H9 (cell line): ENCODE data around the gene EXOSC10. TPM values are rescaled to one million over a fixed set of nuclear protein-coding genes. Genes with fewer than 3 reads are reported as not detected.

Source experiments
- DNase-seq: peaks from one replicate; pipeline ENCODE4 v3.0.0-alpha.2; 2017
- H2AFZ ChIP-seq: one replicate; pipeline ENCODE4 v1.6.1; 2013; ENCODE audit warnings: mild to moderate bottlenecking, low read length, control low read depth, moderate library complexity
- H2AK5ac ChIP-seq: 2 replicates; pipeline ENCODE4 v1.6.1; 2013; ENCODE audit warnings: low read length, control low read depth, mixed read lengths; ENCODE audit not compliant: insufficient read length
- H2BK120ac ChIP-seq: one replicate; pipeline ENCODE4 v1.6.1; 2013; ENCODE audit warnings: low read depth, mild to moderate bottlenecking, low read length, control low read depth, inconsistent platforms; ENCODE audit not compliant: poor library complexity, severe bottlenecking
- H2BK12ac ChIP-seq: 2 replicates; pipeline ENCODE4 v1.6.1; 2013; ENCODE audit warnings: low read length, control low read depth, mixed read lengths, low read depth; ENCODE audit not compliant: insufficient read length
- H2BK15ac ChIP-seq: 2 replicates; pipeline ENCODE4 v1.6.1; 2013; ENCODE audit warnings: low read depth, low read length, control low read depth
- H2BK20ac ChIP-seq: one replicate; pipeline ENCODE4 v1.6.1; 2013; ENCODE audit warnings: low read depth, mild to moderate bottlenecking, low read length, control low read depth, inconsistent platforms; ENCODE audit not compliant: poor library complexity, severe bottlenecking
- H2BK5ac ChIP-seq: 2 replicates; pipeline ENCODE4 v1.6.1; 2013; ENCODE audit warnings: low read length, control low read depth, mixed read lengths; ENCODE audit not compliant: insufficient read length
- H3K14ac ChIP-seq: 2 replicates; pipeline ENCODE4 v1.6.1; 2013; ENCODE audit warnings: low read length, control low read depth; ENCODE audit not compliant: insufficient read depth
- H3K18ac ChIP-seq: 2 replicates; pipeline ENCODE4 v1.6.1; 2013; ENCODE audit warnings: low read depth, mild to moderate bottlenecking, mixed read lengths, low read length, control low read depth; ENCODE audit not compliant: insufficient read length
- H3K23ac ChIP-seq: 2 replicates; pipeline ENCODE4 v1.6.1; 2013; ENCODE audit warnings: low read length, control low read depth, mixed read lengths, low read depth; ENCODE audit not compliant: insufficient read length
- H3K23me2 ChIP-seq: 2 replicates; pipeline ENCODE4 v1.6.1; 2013; ENCODE audit warnings: low read depth, mild to moderate bottlenecking, mixed read lengths, low read length, control low read depth; ENCODE audit not compliant: insufficient read length, poor library complexity, severe bottlenecking
- H3K27ac ChIP-seq: 2 replicates; pipeline ENCODE4 v1.5.1; 2013; ENCODE audit warnings: low read length, control low read depth, mixed read lengths, low read depth; ENCODE audit not compliant: insufficient read length
- H3K27me3 ChIP-seq: 2 replicates; pipeline ENCODE4 v1.6.1; 2013; ENCODE audit warnings: low read length, control low read depth, inconsistent platforms; ENCODE audit not compliant: insufficient read depth
- H3K4ac ChIP-seq: 2 replicates; pipeline ENCODE4 v1.6.1; 2013; ENCODE audit warnings: low read depth, mild to moderate bottlenecking, control low read depth, inconsistent platforms, low read length, moderate library complexity
- H3K4me1 ChIP-seq: 2 replicates; pipeline ENCODE4 v1.6.1; 2013; ENCODE audit warnings: low read length, control low read depth, inconsistent platforms; ENCODE audit not compliant: insufficient read depth
- H3K4me2 ChIP-seq: 2 replicates; pipeline ENCODE4 v1.6.1; 2013; ENCODE audit warnings: low read length, control low read depth, mixed read lengths; ENCODE audit not compliant: insufficient read length, insufficient read depth
- H3K56ac ChIP-seq: 2 replicates; pipeline ENCODE4 v1.6.1; 2013; ENCODE audit warnings: low read depth, mild to moderate bottlenecking, mixed read lengths, low read length, control low read depth; ENCODE audit not compliant: insufficient read length
- H3K79me1 ChIP-seq: 2 replicates; pipeline ENCODE4 v1.6.1; 2013; ENCODE audit warnings: low read depth, mild to moderate bottlenecking, moderate library complexity, low read length, control low read depth, inconsistent platforms; ENCODE audit not compliant: insufficient read depth, poor library complexity, severe bottlenecking
- H3K79me2 ChIP-seq: 2 replicates; pipeline ENCODE4 v1.6.1; 2013; ENCODE audit warnings: low read length, control low read depth, inconsistent platforms; ENCODE audit not compliant: insufficient read depth
- H3K9ac ChIP-seq: 2 replicates; pipeline ENCODE4 v1.6.1; 2013; ENCODE audit warnings: low read length, control low read depth, mixed read lengths; ENCODE audit not compliant: insufficient read length; ENCODE audit errors: extremely low read depth
- H3K9me3 ChIP-seq: one replicate; pipeline ENCODE4 v1.6.1; 2013; ENCODE audit warnings: low read depth, low read length, inconsistent platforms; ENCODE audit not compliant: control insufficient read depth
- H3T11ph ChIP-seq: one replicate; pipeline ENCODE4 v1.6.1; 2013; ENCODE audit warnings: mild to moderate bottlenecking, low read length, control low read depth, inconsistent platforms
- H4K20me1 ChIP-seq: one replicate; pipeline ENCODE4 v1.6.1; 2013; ENCODE audit not compliant: control insufficient read depth, insufficient read length, insufficient read depth
- H4K5ac ChIP-seq: 2 replicates; pipeline ENCODE4 v1.6.1; 2013; ENCODE audit warnings: low read depth, mild to moderate bottlenecking, mixed read lengths, low read length, control low read depth; ENCODE audit not compliant: insufficient read length
- H4K8ac ChIP-seq: replicated peaks from 2 replicates; pipeline ENCODE4 v1.6.1; 2013; ENCODE audit warnings: low read length, control low read depth, mixed read lengths, low read depth; ENCODE audit not compliant: insufficient read length
- H4K91ac ChIP-seq: 2 replicates; pipeline ENCODE4 v1.6.1; 2013; ENCODE audit warnings: low read depth, mild to moderate bottlenecking, moderate library complexity, mixed read lengths, low read length, control low read depth; ENCODE audit not compliant: insufficient read length
- H3K27ac Mint-ChIP-seq, 3 experiments: 2 replicates in 2 of 3; 3 replicates in 1 of 3; pipeline ENCODE4 v1.8.0; 2020 to 2021; ENCODE audit warnings: mixed read lengths in 3 of 3, mild to moderate bottlenecking in 1 of 3, moderate library complexity in 1 of 3
- H3K27me3 Mint-ChIP-seq: 2 replicates; pipeline ENCODE4 v1.8.0; 2021; ENCODE audit warnings: low read depth, mild to moderate bottlenecking, moderate library complexity, mixed read lengths
- H3K36me3 Mint-ChIP-seq, 3 experiments: 2 replicates in 2 of 3; 3 replicates in 1 of 3; pipeline ENCODE4 v1.8.0; 2020 to 2021; ENCODE audit warnings: low read depth in 3 of 3, mixed read lengths in 3 of 3; ENCODE audit not compliant: insufficient read depth in 1 of 3
- H3K4me1 Mint-ChIP-seq, 2 experiments: 2 replicates each; pipeline ENCODE4 v1.8.0; 2020; ENCODE audit warnings: mixed read lengths in 2 of 2
- H3K4me3 Mint-ChIP-seq, 2 experiments: 2 replicates in 1 of 2; 3 replicates in 1 of 2; pipeline ENCODE4 v1.8.0; 2020 to 2021; ENCODE audit warnings: mild to moderate bottlenecking in 2 of 2, mixed read lengths in 2 of 2, moderate library complexity in 1 of 2
- H3K9me3 Mint-ChIP-seq, 2 experiments: 2 replicates in 1 of 2; 3 replicates in 1 of 2; pipeline ENCODE4 v1.8.0; 2020; ENCODE audit warnings: mild to moderate bottlenecking in 2 of 2, mixed read lengths in 2 of 2, moderate library complexity in 1 of 2
- WGBS: extraction: QIAGEN DNeasy Blood & Tissue Kit; methylation state at CpG from one replicate; pipeline ENCODE4 v1.1.7; 2013; ENCODE audit warnings: missing lambda C conversion rate, low lambda C conversion rate, mixed read lengths; ENCODE audit not compliant: insufficient read length; ENCODE audit errors: extremely low coverage; 5-methylcytosine and 5-hydroxymethylcytosine counted together
- total RNA-seq: library from RNA; stranded (reverse); gene quantifications from 2 replicates; pipeline ENCODE4 v1.2.1, GENCODE V29; 2021
- TF ChIP-seq, protein P1 (sequence below): fragments of 200-600 bp; sonication (generic); conservative IDR thresholded peaks from 3 replicates; pipeline ENCODE4 v1.8.0; 2021; ENCODE audit warnings: antibody characterized with exemption, mild to moderate bottlenecking

The EXOSC10 gene
- total RNA-seq, 1 experiment from 2014 or later = 83.4 TPM

DNA sequence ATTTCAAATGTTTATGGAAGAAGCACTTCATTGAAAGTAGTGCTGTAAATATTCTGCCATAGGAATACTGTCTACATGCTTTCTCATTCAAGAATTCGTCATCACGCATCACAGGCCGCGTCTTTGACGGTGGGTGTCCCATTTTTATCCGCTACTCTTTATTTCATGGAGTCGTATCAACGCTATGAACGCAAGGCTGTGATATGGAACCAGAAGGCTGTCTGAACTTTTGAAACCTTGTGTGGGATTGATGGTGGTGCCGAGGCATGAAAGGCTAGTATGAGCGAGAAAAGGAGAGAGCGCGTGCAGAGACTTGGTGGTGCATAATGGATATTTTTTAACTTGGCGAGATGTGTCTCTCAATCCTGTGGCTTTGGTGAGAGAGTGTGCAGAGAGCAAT lies 76.5 kb downstream of the EXOSC10 start:
- Histone ChIP-seq H3K56ac (no peak overlapping the region), H3K9me3 (no peaks in the 10 kb centered on the region), H3K23me2 (no peaks in the 10 kb centered on the region), H3K9ac (no peak overlapping the region), H3K14ac (no peak overlapping the region), H2BK120ac (no peak overlapping the region), H4K8ac (no peak overlapping the region), H2AK5ac (no peak overlapping the region), H3K23ac (no peak overlapping the region), H2BK12ac (no peak overlapping the region), H3K79me2 (no peaks in the 10 kb centered on the region), H2BK5ac (no peak overlapping the region), H2BK15ac (no peak overlapping the region), H3K79me1 (peaks cover 2% of the 10 kb centered on the region), H3K4ac (no peak overlapping the region), H4K91ac (no peak overlapping the region), H3T11ph (no peak overlapping the region), H3K27me3 (no peaks in the 10 kb centered on the region), H3K4me1 (no peaks in the 10 kb centered on the region), H3K27ac (no peak overlapping the region), H2AFZ (no peak overlapping the region), H4K5ac (no peak overlapping the region), H3K18ac (no peak overlapping the region), H2BK20ac (no peak overlapping the region), H4K20me1 (no peaks in the 10 kb centered on the region), H3K4me2 (no peak overlapping the region)
- H3K27me3 Mint-ChIP-seq = no peaks in the 10 kb centered on the region
- TF ChIP-seq, protein P1, sequence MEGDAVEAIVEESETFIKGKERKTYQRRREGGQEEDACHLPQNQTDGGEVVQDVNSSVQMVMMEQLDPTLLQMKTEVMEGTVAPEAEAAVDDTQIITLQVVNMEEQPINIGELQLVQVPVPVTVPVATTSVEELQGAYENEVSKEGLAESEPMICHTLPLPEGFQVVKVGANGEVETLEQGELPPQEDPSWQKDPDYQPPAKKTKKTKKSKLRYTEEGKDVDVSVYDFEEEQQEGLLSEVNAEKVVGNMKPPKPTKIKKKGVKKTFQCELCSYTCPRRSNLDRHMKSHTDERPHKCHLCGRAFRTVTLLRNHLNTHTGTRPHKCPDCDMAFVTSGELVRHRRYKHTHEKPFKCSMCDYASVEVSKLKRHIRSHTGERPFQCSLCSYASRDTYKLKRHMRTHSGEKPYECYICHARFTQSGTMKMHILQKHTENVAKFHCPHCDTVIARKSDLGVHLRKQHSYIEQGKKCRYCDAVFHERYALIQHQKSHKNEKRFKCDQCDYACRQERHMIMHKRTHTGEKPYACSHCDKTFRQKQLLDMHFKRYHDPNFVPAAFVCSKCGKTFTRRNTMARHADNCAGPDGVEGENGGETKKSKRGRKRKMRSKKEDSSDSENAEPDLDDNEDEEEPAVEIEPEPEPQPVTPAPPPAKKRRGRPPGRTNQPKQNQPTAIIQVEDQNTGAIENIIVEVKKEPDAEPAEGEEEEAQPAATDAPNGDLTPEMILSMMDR = no peak
- no peak for DNase-seq
- H3K9me3 Mint-ChIP-seq = no peaks in the 10 kb centered on the region
- peaks cover 50 to 98% (median 88%) of the 10 kb centered on the region in 3 experiments; a peak in 6 of 7 replicates for H3K36me3 Mint-ChIP-seq
- no CpG with 5 or more reads among the region's 14 CpGs for WGBS
- peaks cover 0 to 19% of the 10 kb centered on the region in 2 experiments; a peak in 2 of 4 replicates for H3K4me1 Mint-ChIP-seq
- H3K27ac Mint-ChIP-seq = no peak overlapping the region
- H3K4me3 Mint-ChIP-seq = no peak overlapping the region
